Measurements from ENCODE around the gene KRT78. TPM values are rescaled to one million over a fixed set of nuclear protein-coding genes. Genes with fewer than 3 reads are reported as not detected.

KRT78 gene
- total RNA-seq, 1 experiment from 2014 or later, result not detected

DNA sequence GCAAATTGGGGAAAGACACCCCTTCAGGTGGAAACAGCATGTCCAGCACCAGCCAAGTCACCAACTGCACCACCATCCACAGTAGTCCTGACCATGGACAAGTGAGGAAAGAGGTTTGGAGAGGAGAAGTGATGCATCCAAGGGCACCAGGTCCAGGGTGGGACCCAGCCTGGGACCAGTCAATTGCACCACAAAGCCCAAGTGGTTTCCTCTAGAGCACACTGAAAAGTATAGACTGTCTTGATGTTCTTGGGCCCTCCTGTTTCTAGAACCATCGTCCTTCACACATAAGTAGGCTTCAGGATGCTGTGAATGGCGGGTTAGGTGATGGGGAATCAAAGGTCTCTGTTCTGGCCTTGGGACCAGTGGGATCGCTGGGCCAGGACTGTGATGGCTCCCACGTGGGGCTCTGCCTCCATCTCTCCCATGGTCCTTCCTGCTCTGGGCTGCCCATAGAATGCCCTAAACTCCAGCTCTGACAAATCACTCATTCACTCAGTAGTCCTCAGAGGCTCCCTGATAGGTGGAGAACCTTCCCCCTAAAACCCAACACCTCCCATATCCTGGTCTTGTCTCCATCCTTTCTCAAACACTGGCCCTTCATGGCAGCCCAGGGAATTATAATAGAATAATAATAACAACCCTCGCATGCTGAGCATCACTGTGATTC lies 23.9 kb downstream of the KRT78 start:
- ATAC-seq (no peak), DNase-seq (ENCODE audit: low spot score) (no peak)
- H3K27me3 Mint-ChIP-seq (ENCODE audit: low read depth), result no peaks in the 10 kb centered on the region; the same call in 1 of the 2 replicates
- H3K27ac Mint-ChIP-seq, result no peak overlapping the region
- peaks cover 7% of the 10 kb centered on the region for H3K4me1 Mint-ChIP-seq
- peaks cover 6% of the 10 kb centered on the region for H3K9me3 Mint-ChIP-seq
- H3K36me3 Mint-ChIP-seq, result no peaks in the 10 kb centered on the region
- no peak for TF ChIP-seq GTF2I (CRISPR knock-in tag; conservative IDR thresholded peaks at IDR 0.05)
- no peak for TF ChIP-seq RORB (CRISPR knock-in tag; IDR thresholded peaks at IDR 0.05)
- TF ChIP-seq ESRRA (CRISPR knock-in tag; IDR thresholded peaks at IDR 0.05; ENCODE audit: borderline replicate concordance), result no peak
- no peak for TF ChIP-seq ZNF263 (CRISPR knock-in tag; IDR thresholded peaks at IDR 0.05; ENCODE audit: low read depth)
- TF ChIP-seq, protein P1, sequence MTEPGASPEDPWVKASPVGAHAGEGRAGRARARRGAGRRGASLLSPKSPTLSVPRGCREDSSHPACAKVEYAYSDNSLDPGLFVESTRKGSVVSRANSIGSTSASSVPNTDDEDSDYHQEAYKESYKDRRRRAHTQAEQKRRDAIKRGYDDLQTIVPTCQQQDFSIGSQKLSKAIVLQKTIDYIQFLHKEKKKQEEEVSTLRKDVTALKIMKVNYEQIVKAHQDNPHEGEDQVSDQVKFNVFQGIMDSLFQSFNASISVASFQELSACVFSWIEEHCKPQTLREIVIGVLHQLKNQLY (CRISPR knock-in tag; IDR thresholded peaks at IDR 0.05), result no peak
- no peak for TF ChIP-seq FOXP1 (CRISPR knock-in tag; IDR thresholded peaks at IDR 0.05; ENCODE audit: borderline replicate concordance)
- TF ChIP-seq NR3C1 (CRISPR knock-in tag; conservative IDR thresholded peaks at IDR 0.05; ENCODE audit: low read depth), result no peak
- TF ChIP-seq, protein P2, sequence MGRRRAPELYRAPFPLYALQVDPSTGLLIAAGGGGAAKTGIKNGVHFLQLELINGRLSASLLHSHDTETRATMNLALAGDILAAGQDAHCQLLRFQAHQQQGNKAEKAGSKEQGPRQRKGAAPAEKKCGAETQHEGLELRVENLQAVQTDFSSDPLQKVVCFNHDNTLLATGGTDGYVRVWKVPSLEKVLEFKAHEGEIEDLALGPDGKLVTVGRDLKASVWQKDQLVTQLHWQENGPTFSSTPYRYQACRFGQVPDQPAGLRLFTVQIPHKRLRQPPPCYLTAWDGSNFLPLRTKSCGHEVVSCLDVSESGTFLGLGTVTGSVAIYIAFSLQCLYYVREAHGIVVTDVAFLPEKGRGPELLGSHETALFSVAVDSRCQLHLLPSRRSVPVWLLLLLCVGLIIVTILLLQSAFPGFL (CRISPR knock-in tag; IDR thresholded peaks at IDR 0.05; ENCODE audit: borderline replicate concordance), result no peak
- TF ChIP-seq, protein P3, sequence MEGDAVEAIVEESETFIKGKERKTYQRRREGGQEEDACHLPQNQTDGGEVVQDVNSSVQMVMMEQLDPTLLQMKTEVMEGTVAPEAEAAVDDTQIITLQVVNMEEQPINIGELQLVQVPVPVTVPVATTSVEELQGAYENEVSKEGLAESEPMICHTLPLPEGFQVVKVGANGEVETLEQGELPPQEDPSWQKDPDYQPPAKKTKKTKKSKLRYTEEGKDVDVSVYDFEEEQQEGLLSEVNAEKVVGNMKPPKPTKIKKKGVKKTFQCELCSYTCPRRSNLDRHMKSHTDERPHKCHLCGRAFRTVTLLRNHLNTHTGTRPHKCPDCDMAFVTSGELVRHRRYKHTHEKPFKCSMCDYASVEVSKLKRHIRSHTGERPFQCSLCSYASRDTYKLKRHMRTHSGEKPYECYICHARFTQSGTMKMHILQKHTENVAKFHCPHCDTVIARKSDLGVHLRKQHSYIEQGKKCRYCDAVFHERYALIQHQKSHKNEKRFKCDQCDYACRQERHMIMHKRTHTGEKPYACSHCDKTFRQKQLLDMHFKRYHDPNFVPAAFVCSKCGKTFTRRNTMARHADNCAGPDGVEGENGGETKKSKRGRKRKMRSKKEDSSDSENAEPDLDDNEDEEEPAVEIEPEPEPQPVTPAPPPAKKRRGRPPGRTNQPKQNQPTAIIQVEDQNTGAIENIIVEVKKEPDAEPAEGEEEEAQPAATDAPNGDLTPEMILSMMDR (IDR thresholded peaks at IDR 0.05), result no peak
- TF ChIP-seq, protein P4, sequence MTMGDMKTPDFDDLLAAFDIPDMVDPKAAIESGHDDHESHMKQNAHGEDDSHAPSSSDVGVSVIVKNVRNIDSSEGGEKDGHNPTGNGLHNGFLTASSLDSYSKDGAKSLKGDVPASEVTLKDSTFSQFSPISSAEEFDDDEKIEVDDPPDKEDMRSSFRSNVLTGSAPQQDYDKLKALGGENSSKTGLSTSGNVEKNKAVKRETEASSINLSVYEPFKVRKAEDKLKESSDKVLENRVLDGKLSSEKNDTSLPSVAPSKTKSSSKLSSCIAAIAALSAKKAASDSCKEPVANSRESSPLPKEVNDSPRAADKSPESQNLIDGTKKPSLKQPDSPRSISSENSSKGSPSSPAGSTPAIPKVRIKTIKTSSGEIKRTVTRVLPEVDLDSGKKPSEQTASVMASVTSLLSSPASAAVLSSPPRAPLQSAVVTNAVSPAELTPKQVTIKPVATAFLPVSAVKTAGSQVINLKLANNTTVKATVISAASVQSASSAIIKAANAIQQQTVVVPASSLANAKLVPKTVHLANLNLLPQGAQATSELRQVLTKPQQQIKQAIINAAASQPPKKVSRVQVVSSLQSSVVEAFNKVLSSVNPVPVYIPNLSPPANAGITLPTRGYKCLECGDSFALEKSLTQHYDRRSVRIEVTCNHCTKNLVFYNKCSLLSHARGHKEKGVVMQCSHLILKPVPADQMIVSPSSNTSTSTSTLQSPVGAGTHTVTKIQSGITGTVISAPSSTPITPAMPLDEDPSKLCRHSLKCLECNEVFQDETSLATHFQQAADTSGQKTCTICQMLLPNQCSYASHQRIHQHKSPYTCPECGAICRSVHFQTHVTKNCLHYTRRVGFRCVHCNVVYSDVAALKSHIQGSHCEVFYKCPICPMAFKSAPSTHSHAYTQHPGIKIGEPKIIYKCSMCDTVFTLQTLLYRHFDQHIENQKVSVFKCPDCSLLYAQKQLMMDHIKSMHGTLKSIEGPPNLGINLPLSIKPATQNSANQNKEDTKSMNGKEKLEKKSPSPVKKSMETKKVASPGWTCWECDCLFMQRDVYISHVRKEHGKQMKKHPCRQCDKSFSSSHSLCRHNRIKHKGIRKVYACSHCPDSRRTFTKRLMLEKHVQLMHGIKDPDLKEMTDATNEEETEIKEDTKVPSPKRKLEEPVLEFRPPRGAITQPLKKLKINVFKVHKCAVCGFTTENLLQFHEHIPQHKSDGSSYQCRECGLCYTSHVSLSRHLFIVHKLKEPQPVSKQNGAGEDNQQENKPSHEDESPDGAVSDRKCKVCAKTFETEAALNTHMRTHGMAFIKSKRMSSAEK (CRISPR knock-in tag; IDR thresholded peaks at IDR 0.05; ENCODE audit: borderline replicate concordance), result no peak
- TF ChIP-seq RELA (CRISPR knock-in tag; IDR thresholded peaks at IDR 0.05; ENCODE audit: borderline replicate concordance), result no peak
- TF ChIP-seq IRF2 (CRISPR knock-in tag; IDR thresholded peaks at IDR 0.05; ENCODE audit: borderline replicate concordance, low read depth), result no peak
- POLR2A ChIA-PET, result interaction anchor here (0.6 kb wide), 1 partner anchor 20 kb away, joined by 3 read pairs; no protein-coding TSS in a partner anchor
- H3K4me3 Mint-ChIP-seq, result no peak overlapping the region
- CTCF ChIA-PET, result interaction anchor here (1.0 to 1.3 kb wide), 3 partner anchors 20 to 109 kb away, joined by 3 to 4 read pairs (median 4); no protein-coding TSS in a partner anchor

DNA sequence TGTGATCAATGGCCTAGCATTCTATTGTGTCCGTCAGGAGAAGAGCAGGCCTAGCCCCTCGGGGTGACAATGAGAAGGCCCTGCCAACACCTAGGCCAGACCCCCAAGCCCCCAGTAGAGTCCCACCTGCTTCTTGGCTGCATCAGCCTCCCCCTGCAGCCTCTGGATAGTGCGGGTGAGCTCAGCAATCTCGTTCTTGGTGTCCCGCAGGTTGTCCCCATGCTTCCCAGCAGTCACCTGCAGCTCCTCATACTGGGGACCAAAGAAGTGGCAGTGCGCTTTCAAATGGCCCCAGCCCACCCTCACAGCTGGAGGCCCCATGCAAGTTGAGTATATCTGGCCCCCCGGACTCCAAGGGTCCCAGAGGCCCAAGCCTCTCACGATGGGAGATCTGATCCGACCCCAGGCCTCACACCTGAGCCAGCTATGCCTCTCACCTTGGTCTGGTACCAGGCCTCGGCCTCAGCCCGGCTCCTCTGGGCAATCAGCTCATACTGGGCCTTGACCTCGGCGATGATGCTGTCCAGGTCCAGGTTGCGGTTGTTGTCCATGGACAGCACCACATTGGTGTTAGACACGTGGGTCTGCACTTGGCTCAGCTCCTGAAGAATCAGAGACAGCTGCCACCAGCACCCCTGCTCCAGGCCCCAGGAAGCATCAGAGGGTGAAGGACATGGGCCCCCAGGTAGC lies 24.9 kb downstream of the KRT78 start:
- H3K4me1 Mint-ChIP-seq, result peaks cover 7% of the 10 kb centered on the region
- CTCF ChIA-PET, result interaction anchor here (0.9 kb wide), 1 partner anchor 157 kb away, joined by 4 read pairs; no protein-coding TSS in a partner anchor
- TF ChIP-seq, protein P5, sequence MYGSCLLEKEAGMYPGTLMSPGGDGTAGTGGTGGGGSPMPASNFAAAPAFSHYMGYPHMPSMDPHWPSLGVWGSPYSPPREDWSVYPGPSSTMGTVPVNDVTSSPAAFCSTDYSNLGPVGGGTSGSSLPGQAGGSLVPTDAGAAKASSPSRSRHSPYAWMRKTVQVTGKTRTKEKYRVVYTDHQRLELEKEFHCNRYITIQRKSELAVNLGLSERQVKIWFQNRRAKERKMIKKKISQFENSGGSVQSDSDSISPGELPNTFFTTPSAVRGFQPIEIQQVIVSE (CRISPR knock-in tag; IDR thresholded peaks at IDR 0.05; ENCODE audit: borderline replicate concordance), result no peak
- no peak for TF ChIP-seq ZNF671 (CRISPR knock-in tag; IDR thresholded peaks at IDR 0.05)
- TF ChIP-seq EMX1 (CRISPR knock-in tag; IDR thresholded peaks at IDR 0.05), result no peak
- TF ChIP-seq, protein P6, sequence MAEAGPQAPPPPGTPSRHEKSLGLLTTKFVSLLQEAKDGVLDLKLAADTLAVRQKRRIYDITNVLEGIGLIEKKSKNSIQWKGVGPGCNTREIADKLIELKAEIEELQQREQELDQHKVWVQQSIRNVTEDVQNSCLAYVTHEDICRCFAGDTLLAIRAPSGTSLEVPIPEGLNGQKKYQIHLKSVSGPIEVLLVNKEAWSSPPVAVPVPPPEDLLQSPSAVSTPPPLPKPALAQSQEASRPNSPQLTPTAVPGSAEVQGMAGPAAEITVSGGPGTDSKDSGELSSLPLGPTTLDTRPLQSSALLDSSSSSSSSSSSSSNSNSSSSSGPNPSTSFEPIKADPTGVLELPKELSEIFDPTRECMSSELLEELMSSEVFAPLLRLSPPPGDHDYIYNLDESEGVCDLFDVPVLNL (CRISPR knock-in tag; IDR thresholded peaks at IDR 0.05; ENCODE audit: borderline replicate concordance, low read depth), result no peak
- no peak for TF ChIP-seq NR3C1 (CRISPR knock-in tag; conservative IDR thresholded peaks at IDR 0.05; ENCODE audit: low read depth)
- no peak for TF ChIP-seq TEAD4 (CRISPR knock-in tag; IDR thresholded peaks at IDR 0.05)
- TF ChIP-seq IRF2 (CRISPR knock-in tag; IDR thresholded peaks at IDR 0.05; ENCODE audit: borderline replicate concordance, low read depth), result no peak
- TF ChIP-seq, protein P7, sequence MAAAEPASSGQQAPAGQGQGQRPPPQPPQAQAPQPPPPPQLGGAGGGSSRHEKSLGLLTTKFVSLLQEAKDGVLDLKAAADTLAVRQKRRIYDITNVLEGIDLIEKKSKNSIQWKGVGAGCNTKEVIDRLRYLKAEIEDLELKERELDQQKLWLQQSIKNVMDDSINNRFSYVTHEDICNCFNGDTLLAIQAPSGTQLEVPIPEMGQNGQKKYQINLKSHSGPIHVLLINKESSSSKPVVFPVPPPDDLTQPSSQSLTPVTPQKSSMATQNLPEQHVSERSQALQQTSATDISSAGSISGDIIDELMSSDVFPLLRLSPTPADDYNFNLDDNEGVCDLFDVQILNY (CRISPR knock-in tag; IDR thresholded peaks at IDR 0.05), result no peak

More for the DNA sequence above, 24.9 kb downstream of the KRT78 start:
- no peaks in the 10 kb centered on the region; the same call in 1 of the 2 replicates for H3K27me3 Mint-ChIP-seq (ENCODE audit: low read depth)
- no peak overlapping the region for H3K4me3 Mint-ChIP-seq
- POLR2A ChIA-PET, result interaction anchor here (0.6 kb wide), 1 partner anchor 19 kb away, joined by 3 read pairs; no protein-coding TSS in a partner anchor
- no peaks in the 10 kb centered on the region for H3K36me3 Mint-ChIP-seq
- DNase-seq (ENCODE audit: low spot score) (no peak), ATAC-seq (no peak)
- H3K9me3 Mint-ChIP-seq, result peaks cover 6% of the 10 kb centered on the region
- H3K27ac Mint-ChIP-seq, result no peak overlapping the region

All from WTC11 (cell line).